Measurements from ENCODE around the gene CTNNBL1.

CTNNBL1 gene

DNA sequence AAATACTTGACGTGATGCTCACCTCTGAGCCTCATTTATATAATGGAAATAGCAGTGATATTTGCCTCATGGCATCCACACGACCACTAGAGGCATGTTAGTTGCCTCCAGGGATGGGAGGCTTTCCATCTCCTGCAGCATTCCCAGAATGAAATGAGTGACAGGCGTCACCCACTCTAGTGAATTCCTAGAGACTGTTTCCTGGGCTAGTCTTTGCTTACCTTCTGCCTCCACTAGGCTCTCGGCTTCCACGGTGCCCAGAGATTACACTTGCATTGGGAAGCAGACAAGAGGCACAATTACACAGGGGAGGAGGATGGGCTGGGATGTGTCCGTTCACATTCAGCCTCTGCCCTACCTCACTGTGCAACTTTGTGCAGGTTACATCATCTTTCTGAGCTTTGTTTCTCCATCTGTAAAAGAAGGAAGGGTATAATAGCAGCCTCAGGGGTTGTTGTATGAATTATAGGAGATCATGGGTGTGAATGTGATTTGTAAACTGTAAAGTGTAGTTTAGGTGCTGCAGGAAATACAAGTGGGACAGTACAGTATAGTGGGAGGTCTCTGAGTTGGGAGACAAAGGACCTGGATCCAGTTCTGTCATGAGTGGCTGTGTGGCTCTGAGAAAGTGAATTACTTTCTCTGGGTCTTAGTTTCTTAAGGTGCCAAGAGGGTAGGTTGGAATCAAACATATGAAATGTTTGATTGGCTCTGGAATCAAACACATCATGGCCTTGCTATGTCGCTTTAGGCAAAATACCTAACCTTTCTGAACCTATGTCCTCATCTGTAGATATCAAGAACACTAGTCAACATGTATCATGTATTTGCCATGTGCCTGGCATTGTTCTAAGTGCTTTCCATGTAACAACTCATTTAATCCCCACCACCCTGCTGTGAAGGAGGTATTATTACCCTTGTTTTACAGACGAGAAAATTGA is 205.5 kb downstream of the CTNNBL1 start:
- no peak for DNase-seq (ENCODE audit: low spot score)

DNA sequence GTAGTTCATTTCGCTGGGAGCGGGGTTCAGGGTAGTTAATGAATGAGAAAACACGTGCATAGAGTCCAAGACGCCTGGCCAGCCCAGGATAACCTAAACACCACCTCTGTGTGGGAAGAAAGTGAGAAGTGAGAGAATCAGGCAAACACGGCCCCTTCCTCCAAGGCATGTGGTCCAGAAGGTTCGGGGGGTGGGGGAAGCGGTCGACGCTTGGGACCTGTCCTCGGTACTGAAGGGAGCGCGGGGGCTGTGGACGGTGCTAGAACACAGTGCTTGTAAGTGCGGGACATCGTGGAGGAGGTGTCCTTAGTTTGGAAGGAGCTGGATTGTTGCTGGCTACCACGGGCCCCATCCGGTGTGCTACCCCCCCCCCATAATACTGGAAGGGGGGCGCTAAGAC is 207.4 kb downstream of the CTNNBL1 start:
- no peak for DNase-seq (ENCODE audit: low spot score)

GRCh38 chr20:37901654-37902503 is 208.0 kb downstream of the CTNNBL1 start:
- DNase-seq (ENCODE audit: low spot score), result no peak

DNA sequence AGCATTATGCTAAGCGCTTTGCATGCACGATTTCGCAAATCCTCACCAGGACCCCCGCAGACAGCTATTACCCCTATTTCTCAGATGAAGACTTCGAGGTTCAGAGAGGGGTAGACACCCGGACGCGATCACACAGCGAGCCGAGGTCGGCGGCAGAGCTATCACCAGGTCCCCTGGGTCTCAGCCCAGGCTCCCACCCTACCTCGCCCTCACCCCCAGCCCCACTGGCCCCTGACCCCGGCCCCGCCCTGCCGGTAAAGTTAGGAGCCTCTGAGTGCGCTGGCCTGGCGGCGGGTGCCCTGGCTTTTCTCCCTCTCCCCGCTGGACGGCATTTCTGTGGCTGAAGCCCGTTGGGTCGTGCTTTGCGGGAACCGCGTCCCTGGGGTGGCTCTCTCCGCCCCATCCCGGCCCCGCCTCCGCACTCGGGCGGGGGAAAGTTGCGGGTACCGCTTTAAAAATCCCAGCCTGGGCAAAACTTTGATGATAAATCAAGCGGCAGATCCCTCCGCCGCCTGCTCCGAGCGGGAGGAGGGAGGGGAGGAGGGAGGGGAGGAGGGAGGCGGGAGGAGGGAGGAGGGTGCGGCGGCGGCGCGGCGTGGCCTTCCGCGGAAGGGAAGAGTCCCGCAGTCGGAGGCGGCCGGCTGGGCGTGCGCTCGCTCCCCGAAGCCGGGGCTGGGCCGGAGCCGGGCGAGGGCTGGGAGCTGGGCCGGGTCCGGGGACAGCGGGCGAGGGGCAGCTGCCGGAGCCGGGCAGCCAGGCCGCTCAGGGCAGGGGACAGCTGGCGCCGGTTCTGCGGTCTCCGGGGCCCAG is 208.9 kb downstream of the CTNNBL1 start, which contains the start of gene VSTM2L:
Gene VSTM2L, plus strand, starts transcription at position 624 of the 810 bp plus-strand sequence. CDS start 224 bp downstream, outside the sequence.
- no peak for DNase-seq (ENCODE audit: low spot score)

GRCh38 chr20:37903317-37904007 is 209.6 kb downstream of the CTNNBL1 start:
- no peak for DNase-seq (ENCODE audit: low spot score)

DNA sequence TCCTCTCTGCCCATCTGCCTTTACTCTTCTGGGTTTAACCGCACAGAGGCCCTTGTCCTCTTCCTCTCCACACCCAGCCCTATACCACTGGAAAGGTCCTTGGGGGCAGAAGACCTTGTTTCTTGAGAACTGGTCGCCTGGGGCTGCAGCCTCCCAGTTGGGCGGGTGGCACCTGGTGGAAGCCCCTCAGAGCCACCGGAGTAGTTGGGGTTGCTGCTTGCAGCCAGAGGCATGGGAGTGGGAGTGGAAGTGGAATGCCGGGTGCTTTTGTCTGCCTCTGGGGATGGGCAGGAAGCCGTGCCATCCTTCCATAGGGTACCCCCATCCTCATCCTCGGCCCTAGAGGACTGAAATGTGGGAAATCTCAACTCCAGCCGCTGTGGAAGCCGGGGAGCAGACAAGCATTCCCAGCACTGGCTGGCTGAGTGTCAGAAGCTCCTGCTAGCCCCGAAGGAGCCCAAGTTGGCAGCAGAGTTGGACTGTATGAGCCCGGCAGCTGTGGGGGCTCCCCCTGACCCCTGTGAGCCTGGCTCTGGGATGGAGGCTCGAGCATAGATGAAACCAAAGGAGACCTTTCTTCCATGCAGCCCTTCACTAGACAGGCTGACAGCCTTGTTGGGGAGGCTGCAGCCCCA is 210.3 kb downstream of the CTNNBL1 start:
- no peak for DNase-seq (ENCODE audit: low spot score)

- no peak for DNase-seq (ENCODE audit: low spot score)
Observed at GRCh38 chr20:37904845-37905373, 211.1 kb downstream of the CTNNBL1 start.

DNA sequence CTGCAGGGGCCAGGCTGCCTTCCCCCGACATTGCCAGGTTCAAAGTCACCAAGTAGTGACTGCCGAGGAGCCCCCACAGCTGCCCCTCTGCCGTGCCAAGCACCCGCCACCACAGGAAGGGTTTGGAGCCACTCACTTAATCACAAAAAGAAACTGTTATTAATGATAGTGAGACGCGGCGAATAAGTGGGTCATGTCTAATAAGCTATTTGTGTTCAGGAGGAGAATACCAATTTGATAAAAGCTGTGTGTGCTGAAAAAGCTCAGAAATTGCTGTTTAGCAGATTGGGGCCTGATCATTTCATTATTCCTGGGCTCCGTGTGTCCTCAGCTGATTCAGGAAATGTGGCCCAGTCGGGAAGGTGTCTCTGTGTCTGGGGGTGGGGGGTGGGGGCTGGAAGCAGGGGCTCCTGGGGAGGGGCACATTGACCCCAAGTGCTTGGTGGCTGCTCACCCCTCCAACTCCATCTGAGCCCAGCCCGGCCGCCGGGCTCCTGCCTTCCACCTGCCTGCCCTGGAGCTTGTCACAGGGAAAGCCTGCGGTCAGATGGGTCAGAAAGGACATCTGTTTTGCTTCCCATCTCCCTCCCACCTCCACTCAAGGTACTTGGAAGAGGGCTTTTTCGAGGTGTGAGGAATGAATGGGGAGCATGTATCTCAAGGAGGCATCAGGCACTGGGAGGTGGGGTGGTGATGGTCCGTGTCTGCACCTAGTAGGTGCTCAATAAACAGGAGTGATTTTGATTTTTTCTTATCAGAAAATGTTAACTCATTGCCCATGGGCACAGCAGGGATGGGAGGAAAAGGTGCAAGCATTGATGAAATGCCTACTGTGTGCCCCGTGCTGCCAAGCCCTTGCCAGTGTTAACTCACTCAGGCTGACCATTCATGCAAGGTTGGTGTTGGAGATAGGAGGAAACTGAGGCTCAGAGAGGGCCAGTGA is 212.1 kb downstream of the CTNNBL1 start:
- no peak for DNase-seq (ENCODE audit: low spot score)

DNA sequence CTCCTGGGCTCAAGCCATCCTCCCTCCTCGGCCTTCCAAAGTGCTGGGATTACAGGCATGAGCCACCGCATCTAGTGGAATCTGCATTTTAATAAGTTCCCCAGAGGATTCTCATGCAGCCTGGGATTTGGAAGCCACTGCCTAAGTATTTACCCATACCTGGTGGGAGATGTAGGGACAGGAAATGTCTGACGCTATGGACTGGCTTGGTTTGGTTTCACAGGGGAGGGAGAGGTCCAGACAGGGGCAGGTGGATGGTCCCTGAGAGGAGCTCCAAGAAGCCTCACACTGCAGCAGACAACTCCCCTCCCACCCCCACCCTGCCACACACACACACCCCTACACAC is 213.5 kb downstream of the CTNNBL1 start:
- DNase-seq (ENCODE audit: low spot score), result no peak

GRCh38 chr20:37907677-37908401 is 214.0 kb downstream of the CTNNBL1 start:
- DNase-seq (ENCODE audit: low spot score), result no peak

- no peak for DNase-seq (ENCODE audit: low spot score)
Observed at GRCh38 chr20:37911261-37911660, 217.4 kb downstream of the CTNNBL1 start.

- no peak for DNase-seq (ENCODE audit: low spot score)
Observed at GRCh38 chr20:37911838-37912281, 218.0 kb downstream of the CTNNBL1 start.

DNA sequence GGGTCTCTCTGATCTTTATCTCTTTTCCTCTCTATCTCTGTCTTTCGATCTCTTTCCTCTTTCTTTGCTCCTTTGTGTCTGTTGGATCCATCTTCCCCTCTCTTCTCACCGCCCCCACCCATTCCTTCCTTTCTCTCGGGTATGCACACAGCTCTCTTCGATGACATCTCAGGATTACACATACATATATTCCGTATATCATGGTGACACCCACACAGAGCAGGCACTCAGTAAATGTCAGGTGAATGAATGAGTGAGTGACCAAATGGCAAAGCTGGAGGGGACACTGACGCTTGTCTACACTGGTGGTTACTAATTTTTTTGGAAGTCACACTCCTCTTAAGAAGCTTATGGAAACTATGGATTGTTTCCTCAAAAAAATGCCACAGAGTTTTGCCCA is 219.0 kb downstream of the CTNNBL1 start:
- DNase-seq (ENCODE audit: low spot score), result no peak

- DNase-seq (ENCODE audit: low spot score), result no peak
Observed at GRCh38 chr20:37913567-37914366, 219.9 kb downstream of the CTNNBL1 start.

GRCh38 chr20:37914367-37914671 is 220.5 kb downstream of the CTNNBL1 start:
- no peak for DNase-seq (ENCODE audit: low spot score)

- peak; percentile 18 for DNase-seq (ENCODE audit: low spot score)
Observed at GRCh38 chr20:37914672-37915433, 221.0 kb downstream of the CTNNBL1 start.

DNA sequence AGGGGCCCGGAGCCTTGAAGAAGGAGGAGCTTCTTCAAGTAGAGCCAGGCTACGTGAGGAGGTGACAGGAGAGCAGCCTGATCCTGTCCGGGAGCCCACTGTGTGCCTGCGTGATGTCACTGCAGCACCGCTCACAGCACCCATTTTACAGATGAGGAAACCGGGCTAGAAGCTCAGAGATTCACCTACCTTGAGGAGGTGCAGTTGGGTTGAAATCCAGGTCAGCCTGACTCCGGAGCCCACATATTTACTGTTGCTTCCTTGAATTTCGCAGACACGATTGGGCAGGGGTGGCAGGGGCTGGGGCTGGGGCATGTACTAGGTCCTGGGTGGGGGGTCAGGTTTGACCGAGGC is 221.6 kb downstream of the CTNNBL1 start:
- no peak for DNase-seq (ENCODE audit: low spot score)
